Activated T-cell treated with anti-CD3 and anti-CD28 coated beads, Interleukin-2, amount 50 U/mL, for 1 hour (primary cell): Measurements from ENCODE around the gene CRISP2.
"Not testable (repeated sequence)": the region's sequence is repeated elsewhere in the genome, so short reads cannot be mapped to it uniquely, and the experiment has no call there.

Source experiments
- DNase-seq: peaks from one replicate; pipeline ENCODE4 v3.0.0-alpha.2; 2020

The CRISP2 gene, protein sequence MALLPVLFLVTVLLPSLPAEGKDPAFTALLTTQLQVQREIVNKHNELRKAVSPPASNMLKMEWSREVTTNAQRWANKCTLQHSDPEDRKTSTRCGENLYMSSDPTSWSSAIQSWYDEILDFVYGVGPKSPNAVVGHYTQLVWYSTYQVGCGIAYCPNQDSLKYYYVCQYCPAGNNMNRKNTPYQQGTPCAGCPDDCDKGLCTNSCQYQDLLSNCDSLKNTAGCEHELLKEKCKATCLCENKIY

DNA sequence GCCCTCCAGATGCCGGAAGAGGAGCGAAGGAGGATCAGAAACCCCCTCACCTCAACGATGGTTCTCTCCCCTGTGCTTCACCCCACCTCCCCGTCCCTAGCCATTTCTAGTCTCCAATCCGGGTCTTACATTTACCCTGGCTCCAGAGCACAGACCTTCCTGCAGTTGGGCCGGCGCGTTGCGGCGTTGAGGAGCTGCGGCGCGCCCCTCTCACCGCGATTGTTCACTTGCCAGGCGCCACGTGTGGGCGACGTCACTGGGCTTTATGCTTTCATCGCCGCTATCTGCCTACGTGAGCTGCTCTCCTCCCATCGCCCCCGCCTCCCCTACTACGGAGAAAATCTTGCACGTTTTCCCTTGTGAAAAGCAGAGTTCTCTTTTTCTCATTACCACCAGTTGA, at the start of gene CRISP2:
CRISP2 (minus strand) TSS at position 198 of the 400 bp plus-strand sequence. CDS start 4,347 bp downstream, outside the sequence.
- DNase-seq = no peak

DNA sequence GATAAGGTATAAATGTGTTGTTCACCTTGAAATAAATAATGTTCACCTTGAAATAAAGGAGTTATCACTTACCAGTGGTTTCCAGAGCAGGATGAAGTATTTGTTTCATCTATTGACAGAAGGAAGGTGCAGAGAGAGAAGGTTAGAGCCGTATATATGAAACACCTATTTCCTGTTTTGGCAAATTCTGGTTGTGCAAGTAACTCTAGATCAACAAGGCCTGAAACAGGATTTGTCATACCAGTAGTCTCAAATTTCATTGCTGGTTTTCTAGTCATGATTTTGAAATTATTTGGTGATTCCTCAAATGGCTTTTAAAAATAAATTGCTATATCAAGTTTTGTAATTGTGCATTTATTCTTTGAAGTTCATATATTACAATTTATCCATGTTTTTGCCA, 30.9 kb upstream of the CRISP2 start, which contains the start of gene CRISP3:
CRISP3 (minus strand) TSS at position 130 of the 400 bp plus-strand sequence; CDS start at position 109, 21 bp downstream.
- DNase-seq = no peak

DNA sequence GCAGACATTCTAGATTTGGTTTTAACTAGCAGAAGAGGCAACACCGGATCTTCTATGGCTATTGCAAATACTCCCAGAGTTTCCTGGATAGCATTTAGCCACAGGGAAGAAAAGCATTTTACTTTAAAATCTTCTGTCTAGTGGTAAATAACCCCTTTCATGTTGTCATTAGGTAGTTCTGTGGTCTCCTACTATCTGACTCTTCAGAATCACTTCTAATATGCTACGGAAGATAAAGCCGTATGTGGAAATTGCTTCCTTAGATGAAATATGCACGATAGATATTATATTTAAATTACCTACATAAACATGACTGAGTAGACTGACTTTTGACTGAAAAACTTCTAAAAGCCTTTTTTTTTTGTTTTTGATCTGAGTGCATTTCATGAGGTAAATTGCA, 30.1 kb upstream of the CRISP2 start:
- no peak for DNase-seq

DNA sequence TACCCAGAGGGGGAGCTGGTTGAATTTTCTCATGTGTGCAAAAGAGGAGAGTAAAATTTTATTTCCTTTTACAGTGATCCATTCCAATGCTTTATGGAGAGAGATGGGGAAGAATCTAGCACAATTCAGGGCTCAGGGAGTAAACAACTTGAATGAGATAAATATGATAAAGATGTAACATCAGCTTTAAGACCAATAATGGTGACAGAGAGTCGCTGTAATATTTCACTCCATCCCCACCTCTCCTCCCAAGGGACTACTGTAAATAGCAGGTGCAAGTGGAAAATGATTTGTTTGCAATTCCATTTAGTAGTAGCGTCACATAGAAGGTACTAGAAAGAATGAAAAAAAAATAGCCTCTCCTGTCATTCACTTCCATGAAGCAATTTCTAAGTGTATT, 26.1 kb upstream of the CRISP2 start:
- no peak for DNase-seq

DNA sequence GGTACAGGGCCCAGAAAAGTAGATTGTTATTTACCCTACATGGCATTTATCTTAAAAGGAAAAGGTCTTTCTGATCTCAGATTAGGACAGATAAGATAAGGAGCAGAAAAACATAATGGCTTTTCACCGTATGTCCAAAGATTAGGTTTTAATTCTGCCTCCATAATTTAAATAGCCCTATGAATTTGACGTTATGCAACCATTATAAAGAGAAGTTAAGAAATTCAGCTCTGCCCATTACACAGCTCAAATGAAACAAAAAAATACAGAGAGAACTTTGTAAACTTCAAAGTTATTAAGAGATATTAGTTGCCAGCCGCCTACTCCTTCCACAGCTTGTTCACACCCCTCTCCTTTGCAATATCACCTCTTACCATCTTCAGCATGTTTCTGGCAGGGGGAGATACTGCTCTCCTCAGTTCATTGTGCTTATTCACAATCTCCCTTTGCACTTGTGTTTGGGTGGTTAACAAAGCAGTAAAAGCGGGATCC, 22.7 kb upstream of the CRISP2 start:
- no peak for DNase-seq

DNA sequence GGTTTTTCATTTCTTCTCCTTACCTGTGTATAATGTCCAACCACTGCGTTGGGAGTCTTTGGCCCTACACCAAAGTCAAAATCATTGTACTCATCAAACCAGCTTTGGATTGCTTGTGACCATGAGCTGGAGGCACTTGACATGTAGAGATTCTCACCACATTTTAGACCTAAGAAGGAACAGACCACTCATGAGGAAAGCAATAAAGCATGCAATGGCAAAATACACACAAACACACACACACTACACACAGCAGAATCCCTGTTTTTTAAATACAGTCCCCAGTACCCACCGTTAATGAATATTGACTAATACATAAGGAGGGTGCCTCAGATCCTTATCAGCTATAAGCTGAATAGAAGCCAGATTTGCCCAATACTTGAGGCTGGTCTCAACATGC, 20.3 kb upstream of the CRISP2 start:
- no peak for DNase-seq

DNA sequence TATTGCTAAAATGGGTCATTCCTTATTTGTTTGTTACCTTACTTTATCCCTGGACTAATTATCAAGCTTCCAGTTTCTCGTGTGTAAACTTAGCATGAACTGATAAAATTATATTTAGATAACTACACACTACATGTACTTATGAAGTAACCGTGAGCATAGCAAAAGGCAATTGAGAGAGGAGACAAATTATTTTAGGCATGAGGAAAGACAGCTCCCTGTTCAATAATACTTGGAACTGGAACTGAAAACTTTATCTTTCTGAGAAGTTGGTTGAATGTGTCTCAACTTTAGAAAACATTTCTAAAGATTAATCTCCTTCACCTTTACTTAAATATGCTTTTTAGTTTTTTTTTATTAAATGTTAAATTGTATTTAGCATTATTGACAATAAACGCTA, 19.4 kb upstream of the CRISP2 start:
- no peak for DNase-seq

DNA sequence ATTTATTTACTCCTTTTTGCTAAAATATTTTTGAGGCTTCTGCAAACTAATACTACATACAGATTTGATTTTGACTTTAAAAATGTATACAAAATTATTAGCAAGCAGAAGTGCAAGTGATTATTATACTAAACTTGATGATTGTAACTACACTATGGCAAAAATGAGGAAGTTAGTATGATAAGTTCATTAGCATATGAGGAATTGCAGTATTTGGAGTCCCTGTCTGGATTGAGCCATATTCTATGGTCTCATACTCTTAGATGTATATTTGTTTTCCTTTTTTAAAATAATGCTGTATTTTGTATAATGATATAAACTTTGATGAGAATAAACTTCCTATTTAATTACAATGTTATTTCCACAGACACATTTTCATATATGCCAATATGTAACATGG, 16.9 kb upstream of the CRISP2 start:
- DNase-seq = no peak

DNA sequence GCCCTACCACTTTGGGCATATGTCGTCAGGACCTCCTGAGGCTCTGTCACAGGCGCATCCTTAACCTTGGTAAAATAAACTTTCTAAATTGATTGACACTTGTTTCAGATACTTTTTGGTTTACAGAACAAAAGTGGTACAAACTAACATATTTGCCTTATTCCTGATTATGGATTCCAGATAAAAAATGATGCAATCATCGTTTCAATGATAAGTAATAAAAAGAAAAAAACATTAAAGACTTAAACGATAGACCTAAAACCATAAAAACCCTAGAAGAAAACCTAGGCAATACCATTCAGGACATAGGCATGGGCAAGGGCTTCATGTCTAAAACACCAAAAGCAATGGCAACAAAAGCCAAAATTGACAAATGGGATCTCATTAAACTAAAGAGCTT, 10.6 kb upstream of the CRISP2 start:
- DNase-seq = not testable (repeated sequence)

DNA sequence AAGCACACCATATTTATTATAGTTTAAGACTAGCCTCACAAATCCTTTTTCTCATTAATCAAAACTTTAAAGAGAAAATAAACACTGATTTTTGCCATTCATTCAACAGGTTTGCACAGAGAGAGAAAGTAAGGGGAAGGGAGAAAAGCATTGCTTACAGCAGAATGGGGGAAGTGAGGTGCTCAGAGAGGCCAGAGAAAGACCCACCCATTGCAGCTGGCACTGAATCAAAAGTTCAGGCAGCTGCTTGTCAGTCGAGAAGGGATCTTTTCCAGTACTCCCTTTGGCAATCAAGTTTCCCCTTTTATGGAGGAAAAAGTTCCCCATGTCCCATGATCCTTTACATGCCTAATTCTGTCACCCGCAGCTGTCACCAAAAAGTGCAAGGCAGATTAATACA, 8.0 kb upstream of the CRISP2 start:
- DNase-seq = no peak

DNA sequence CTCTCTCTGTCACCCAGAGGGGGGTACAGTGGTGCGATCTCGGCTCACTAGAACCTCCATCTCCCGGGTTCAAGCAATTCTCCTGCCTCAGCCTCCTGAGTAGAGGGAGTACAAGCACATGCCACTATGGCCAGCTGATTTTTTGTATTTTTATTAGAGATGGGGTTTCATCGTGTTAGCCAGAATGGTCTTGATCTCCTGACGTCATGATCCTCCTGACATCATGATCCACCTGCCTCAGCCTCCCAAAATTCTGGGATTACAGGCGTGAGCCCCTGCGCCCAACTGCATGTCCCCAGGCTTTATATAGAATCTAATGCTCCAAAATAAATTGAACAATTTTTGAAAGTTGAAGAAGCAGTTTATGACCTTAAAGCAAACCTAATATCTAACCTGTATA, 7.0 kb upstream of the CRISP2 start:
- DNase-seq = no peak

DNA sequence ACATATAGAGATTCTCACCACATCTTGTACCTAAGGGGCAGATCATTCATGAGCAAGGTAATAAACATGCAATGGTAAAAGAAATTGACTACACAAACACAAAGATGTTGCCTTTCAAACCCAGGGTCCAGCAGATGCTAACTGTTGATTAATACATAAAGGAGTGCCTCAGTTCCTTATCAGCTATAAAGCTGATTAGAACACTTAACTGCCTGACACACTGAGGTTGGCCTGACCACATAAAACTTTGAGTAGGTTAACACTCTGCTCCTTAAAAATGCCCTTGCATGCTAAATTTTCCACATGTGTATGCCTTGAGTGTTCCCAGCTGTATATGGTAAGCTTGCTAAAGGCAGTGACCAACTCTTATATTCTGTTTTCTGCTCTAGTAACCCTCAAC, 14.9 kb downstream of the CRISP2 start:
- DNase-seq = no peak

DNA sequence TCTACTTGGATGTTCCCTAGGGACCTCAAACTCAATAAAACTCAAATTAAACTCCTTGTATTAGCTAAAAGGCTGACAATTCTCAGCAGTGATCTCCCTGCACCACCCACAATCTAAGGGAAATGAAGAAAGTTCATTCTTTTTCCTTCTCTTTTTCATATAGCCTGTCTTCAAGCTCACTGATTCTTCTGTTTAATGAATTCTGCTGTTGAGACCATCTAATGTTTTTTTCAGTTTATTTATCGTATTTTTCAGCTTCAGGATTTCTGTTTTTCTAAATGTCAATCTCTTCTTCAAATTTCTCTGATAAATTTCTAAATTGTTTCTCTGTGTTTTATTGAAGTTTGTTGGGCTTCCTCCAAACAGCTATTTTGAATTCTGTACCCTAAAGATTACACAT, 19.8 kb downstream of the CRISP2 start:
- DNase-seq = no peak

DNA sequence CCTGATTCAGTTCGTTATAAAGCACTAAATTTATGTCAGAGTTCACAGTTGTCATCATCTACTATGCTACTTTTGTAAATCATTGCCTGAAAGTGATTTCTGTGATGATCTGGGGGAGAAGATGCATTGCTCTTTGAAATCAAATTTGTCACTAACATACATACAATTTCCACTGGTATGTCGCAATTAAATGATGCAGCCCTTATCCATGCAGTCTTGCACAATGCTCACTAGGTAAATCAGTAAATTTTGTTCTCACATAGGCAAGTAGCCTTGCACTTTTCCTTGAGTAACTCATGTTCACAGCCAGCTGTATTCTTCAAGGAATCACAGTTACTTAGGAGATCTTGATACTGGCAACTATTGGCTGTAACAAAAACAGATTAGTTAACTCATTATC, 20.8 kb downstream of the CRISP2 start:
- no peak for DNase-seq

DNA sequence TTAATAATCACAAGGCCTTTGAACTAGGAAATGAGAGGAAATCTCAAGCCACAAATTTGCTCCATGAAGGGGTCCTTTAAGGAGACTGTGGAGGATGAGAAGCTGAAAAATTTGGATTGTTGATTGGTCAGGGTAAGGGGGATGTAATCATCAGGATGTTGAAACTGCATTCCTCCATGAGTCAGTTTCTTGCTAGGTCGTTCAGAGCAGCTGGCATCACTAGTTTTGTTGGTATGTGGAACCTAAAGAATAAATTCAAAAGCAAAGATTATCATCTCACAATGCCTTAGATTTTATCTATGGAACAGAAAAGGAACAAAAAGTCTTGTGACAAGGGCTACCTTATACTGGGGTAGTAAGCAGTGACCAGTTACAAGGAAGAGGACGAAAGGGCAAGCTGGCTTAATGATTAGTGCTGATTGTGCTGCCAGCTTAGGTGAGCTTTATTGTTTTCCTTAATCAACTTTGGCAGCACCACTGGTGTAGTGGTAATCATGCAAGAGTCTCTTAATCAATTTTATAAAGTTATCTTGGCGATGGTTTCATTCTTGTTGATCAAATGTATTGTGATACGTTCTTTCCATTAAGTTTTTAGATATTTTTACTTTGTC, 36.6 kb downstream of the CRISP2 start:
- no peak for DNase-seq

DNA sequence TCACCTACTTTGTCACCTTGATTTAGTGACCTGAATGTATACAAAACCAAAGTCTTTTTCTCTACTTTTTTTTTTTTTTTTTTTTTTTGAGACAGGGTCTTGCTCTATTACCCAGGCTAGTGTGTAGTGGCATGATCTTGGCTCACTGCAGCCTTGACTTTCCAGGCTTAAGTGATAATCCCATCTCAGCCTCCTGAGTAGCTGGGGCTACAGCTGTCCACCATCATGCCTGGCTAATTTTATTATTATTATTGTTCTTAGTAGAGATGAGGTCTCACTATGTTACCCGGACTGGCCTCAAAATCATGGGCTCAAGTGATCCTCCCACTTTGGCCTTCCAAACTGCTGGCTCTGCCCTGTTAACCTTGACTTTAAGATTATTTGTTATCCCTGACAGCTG, 37.5 kb downstream of the CRISP2 start:
- DNase-seq = no peak

DNA sequence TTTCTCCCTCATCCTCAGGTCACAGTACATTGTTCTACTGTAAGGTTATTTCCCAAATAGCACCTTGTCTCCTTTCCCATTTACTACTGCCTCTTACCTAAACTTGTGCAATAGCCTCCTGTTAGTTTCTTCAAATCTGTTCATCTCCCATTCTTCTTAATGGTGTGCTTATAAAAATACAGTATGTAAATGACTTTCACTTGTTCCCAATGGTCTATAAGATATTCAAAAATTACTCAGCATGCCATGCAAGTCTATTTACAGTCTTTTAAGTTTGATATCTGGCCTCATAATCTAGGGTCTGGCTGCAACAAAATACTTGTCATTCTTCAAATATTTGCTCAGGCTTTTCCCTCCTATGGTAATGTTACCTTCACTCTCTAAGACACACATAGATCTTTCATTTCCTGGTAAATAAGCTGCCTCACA, 45.2 kb downstream of the CRISP2 start:
- no peak for DNase-seq

DNA sequence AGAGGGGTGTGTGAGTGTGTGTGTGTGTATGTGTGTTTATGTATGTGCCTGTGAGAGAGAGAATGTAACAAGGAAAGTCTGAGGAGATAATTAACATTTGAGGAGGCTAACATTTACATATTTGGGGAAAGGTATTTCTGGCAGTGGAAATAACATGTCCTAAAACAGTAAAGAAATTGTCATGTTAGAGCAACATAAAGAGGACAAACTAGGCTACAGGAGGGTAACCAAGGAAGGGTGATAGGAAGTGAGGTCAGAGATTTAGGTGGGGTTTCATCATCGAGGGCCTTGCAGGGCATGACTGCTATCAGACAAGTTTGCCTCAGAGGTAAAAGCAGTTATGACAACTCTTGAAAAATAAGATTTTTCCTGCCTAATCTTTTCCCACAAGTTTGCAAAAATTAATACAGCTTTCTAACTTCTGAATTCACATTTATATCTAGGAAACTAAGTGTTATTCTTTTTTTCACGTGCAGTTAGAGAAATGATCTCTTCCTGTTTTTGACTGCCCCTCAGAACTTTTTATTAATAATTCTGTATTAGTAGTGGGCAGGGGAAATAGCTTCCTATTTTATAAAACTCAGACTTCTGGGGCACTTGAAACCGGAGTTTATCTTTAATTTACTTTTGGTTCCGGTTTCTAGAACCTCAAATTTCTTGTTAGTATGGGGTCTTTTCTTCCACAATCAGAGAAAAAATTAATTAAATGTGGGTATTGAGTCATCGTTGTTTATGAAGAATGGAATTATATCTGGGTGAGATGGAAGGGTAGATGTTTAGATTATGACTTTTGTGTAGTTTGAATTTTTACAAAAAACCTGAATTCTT, 46.2 kb downstream of the CRISP2 start:
- DNase-seq = no peak

DNA sequence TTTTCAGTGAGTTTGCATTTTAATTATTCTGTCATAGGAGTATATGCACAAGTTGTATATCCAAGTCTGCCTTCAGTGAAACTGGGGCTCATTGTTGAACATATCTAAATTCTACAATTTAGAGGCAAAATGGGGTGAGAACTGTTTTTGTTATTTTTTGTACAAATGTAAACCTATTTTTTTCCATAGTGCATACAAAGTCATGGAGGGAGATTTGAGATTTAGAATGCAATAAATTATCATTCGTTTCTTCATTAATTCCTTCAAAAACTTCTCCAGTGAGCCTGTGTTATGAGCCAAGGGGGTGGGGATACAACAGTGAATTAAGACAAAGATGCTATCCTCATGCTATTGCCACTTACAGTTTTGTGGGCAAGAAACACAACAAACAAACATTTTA, 46.9 kb downstream of the CRISP2 start:
- no peak for DNase-seq

DNA sequence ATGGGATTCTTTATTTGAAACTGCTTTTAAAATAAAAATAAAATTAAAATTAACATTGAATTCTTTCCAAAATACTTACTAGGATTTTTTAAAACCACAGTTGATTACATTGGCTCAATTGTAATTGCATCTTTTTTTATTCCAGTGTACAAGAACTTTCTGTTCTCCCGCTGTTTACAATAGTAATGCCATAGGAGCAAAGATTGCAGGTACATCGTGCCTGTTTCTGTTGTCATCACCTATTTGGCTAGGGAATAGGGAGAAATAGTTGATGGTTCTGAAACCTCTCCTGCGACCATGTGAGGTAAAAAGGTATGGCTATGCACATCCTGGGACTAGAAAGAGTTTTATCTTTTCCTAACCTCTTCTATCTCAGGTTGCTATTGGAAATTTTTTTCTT, 48.5 kb downstream of the CRISP2 start:
- DNase-seq = no peak

DNA sequence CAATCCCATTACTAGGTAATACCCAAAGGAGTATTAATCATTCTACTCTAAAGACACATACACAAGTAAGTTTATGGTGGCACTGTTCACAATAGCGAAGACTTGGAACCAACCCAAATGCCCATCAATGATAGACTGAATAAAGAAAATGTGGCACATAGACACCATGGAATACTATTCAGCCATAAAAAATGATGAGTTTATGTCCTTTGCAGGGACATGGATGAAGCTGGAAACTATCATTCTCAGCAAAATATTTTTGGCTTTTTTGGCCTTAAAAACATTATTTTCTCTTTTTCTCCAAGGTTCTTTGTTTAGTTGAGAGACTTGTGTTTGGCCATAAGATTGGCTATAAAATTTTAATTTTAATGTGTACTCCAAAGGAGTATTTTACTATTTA, 49.3 kb downstream of the CRISP2 start:
- not testable (repeated sequence) for DNase-seq

DNA sequence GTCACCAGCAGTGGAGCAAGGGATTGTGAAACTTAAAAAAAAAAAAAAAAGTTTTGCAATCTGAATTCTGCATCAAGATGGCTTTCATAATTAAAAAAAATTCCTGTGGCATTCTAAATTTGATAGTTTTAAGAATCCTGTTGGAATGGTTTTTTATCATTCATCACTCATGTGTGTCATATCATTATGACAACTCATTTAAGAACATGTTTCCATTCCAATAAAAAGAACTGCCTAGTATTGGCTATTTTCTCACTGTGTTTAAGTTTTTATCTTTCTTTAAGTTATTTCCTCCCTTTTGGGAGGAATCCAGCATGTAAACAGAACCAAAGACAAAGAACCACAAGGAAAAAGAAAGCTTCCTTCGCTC, 50.5 kb downstream of the CRISP2 start:
- no peak for DNase-seq

DNA sequence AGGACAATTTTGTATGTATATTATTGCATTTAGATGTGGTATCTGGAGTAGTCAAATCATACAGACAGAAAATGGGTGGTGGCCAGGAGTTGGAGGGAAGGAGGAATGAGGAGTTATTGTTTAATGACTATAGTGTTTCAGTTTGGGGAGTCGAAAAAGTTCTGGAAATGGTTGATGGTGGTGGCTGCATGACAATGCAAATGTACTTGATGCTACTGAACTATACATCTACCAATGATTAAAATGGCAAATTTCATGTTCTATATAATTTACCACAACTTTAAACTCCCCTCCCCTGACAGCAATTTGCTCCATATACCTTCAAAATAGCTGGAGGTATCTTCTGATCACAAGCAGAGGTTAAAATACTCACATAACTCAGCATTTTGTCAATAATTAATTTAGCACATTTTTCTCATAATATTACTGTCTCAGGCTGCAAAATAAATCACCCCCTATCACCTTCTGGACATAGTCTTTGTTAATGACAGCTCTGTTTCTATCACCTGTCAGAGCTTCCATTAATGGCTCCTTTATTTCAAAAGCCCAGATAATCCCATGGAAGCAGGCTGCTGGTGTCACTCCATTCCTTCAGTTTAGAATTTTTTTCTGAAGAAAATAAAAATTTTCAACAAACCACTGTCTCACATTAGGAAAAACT, 51.0 kb downstream of the CRISP2 start:
- no peak for DNase-seq
